ENCODE measurements around the gene RNASE11. TPM values are rescaled to one million over a fixed set of nuclear protein-coding genes. Genes with fewer than 3 reads are reported as not detected.
"Not testable (repeated sequence)": the region's sequence is repeated elsewhere in the genome, so short reads cannot be mapped to it uniquely, and the experiment has no call there.

The RNASE11 gene
- total RNA-seq, 1 donor from 2014 or later, result not detected

- intact Hi-C loops (cut with micrococcal nuclease), result loop anchor here (5.0 kb wide), 2 partner anchors 243 to 488 kb away; partner anchors contain the start of gene TMEM253
Observed at GRCh38 chr14:20614038-20614840, 26.4 kb upstream of the RNASE11 start.

- intact Hi-C loops (cut with micrococcal nuclease), result loop anchor here (1.0 to 5.0 kb wide), 15 partner anchors 11 to 843 kb away; partner anchors contain the start of genes APEX1, CHD8, HNRNPC and PARP2
Observed at GRCh38 chr14:20613094-20614037, 25.6 kb upstream of the RNASE11 start.

- intact Hi-C loops (cut with micrococcal nuclease), result loop anchor here (2.0 to 5.0 kb wide), 3 partner anchors 245 to 844 kb away; partner anchors contain the start of genes CHD8 and TMEM253
Observed at GRCh38 chr14:20612403-20612802, 24.6 kb upstream of the RNASE11 start.

GRCh38 chr14:20611277-20611676 lies 23.5 kb upstream of the RNASE11 start:
- intact Hi-C loops (cut with micrococcal nuclease), result loop anchor here (5.0 kb wide), 2 partner anchors 246 to 491 kb away; partner anchors contain the start of gene TMEM253

GRCh38 chr14:20610002-20610765 lies 22.4 kb upstream of the RNASE11 start:
- intact Hi-C loops (cut with micrococcal nuclease), result loop anchor here (5.0 kb wide), 2 partner anchors 247 to 492 kb away; partner anchors contain the start of gene TMEM253

- intact Hi-C loops (cut with micrococcal nuclease), result loop anchor here (1.0 to 5.0 kb wide), 11 partner anchors 78 to 493 kb away; partner anchors contain the start of genes APEX1, PARP2, PNP and TMEM253
Observed at GRCh38 chr14:20609215-20610001, 21.6 kb upstream of the RNASE11 start.

GRCh38 chr14:20608383-20609110 lies 20.7 kb upstream of the RNASE11 start:
- intact Hi-C loops (cut with micrococcal nuclease), result loop anchor here (1.0 kb wide), 9 partner anchors 77 to 303 kb away; partner anchors contain the start of genes APEX1, PARP2, PNP and TTC5

- intact Hi-C loops (cut with micrococcal nuclease), result no loop called here
Observed at GRCh38 chr14:20607617-20608016, 19.8 kb upstream of the RNASE11 start.

- intact Hi-C loops (cut with micrococcal nuclease), result no loop called here
Observed at GRCh38 chr14:20606902-20607242, 19.1 kb upstream of the RNASE11 start.

- intact Hi-C loops (cut with micrococcal nuclease), result no loop called here
Observed at GRCh38 chr14:20606190-20606901, 18.5 kb upstream of the RNASE11 start.

GRCh38 chr14:20603813-20604690 lies 16.3 kb upstream of the RNASE11 start:
- intact Hi-C loops (cut with micrococcal nuclease), result no loop called here

GRCh38 chr14:20602583-20602982 lies 14.8 kb upstream of the RNASE11 start:
- intact Hi-C loops (cut with micrococcal nuclease), result no loop called here

GRCh38 chr14:20601522-20601921 lies 13.7 kb upstream of the RNASE11 start:
- intact Hi-C loops (cut with micrococcal nuclease), result no loop called here

- intact Hi-C loops (cut with micrococcal nuclease), result no loop called here
Observed at GRCh38 chr14:20597108-20597507, 9.3 kb upstream of the RNASE11 start.

- intact Hi-C loops (cut with micrococcal nuclease), result not testable (repeated sequence)
Observed at GRCh38 chr14:20595726-20596125, 7.9 kb upstream of the RNASE11 start.

- intact Hi-C loops (cut with micrococcal nuclease), result no loop called here
Observed at GRCh38 chr14:20592574-20592973, 4.8 kb upstream of the RNASE11 start.

GRCh38 chr14:20591235-20591634 lies 3.4 kb upstream of the RNASE11 start, which contains the start of gene RNASE12:
Gene RNASE12 (minus strand): TSS chr14:20591376. CDS start chr14:20590723, 653 bp downstream.
- intact Hi-C loops (cut with micrococcal nuclease), result no loop called here

Measured in T-helper 1 cell treated with Interleukin-12 subunit alpha and Interleukin-12 subunit beta and Interleukin-4 antibody, amounts not matched to agents 30 ng/mL and 1 ng/mL, for 36 hours (primary cell).